Activated CD4-positive, alpha-beta T cell treated with anti-CD3 and anti-CD28 coated beads for 4 hours (primary cell): ENCODE data around the gene VAT1.

Experiments used
- DNase-seq, 2 donors: peaks; one replicate each; pipeline ENCODE4 v3.0.0-alpha.2; 2020

Gene VAT1

GRCh38 chr17:42967925-42968324 lies 54.3 kb downstream of the VAT1 start:
- DNase-seq, result no peak
